ENCODE measurements around the gene NFIB.

DNA sequence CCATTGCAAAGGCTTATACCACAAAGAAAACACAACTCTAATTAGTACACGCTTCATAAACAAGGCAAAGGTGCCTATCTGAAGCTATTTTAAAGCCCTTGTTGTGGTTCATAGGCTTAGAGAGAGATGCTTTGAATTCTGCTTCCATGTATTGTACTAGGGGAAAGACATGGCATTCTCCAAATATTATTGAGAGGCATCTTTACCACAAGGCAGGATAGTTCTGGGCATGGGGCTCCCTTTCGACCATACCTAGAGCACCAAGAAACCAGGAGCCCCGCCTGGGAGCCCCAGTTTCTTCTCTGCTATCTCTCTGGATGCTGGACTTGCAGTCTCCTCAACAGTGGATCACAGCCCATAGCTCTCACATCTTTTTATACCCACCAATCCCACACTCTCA lies 93.7 kb downstream of the NFIB start:
- no peak for TF ChIP-seq SUZ12 (IDR thresholded peaks at IDR 0.05)
- TF ChIP-seq SP1 (IDR thresholded peaks at IDR 0.05): no peak

All from HEK293T (cell line).